Panc1 (cell line): ENCODE data around the gene C16orf89. TPM values are rescaled to one million over a fixed set of nuclear protein-coding genes. Genes with fewer than 3 reads are reported as not detected.

Experiments
- ATAC-seq: fragments of 200-7000 bp; cut with Tn5 transposase; 2 replicates; pipeline ENCODE4 v1.9.1; 2020; ENCODE audit warnings: mild to moderate bottlenecking, moderate library complexity
- BruUV-seq: library from RNA; stranded (reverse); fragments of 400-500 nt; replicated peaks from 2 replicates; lab custom pipeline; 2021; lab: Mats Ljungman, UMichigan
- CTCF ChIA-PET: fragments of 300-600 bp; sonication (Branson Sonifier 250); formaldehyde crosslinking; loops from one replicate; lab custom pipeline; 2022; ENCODE audit warnings: antibody characterized with exemption; lab: Charles Lee
- POLR2A ChIA-PET: fragments of 300-600 bp; sonication (Branson Sonifier 250); formaldehyde crosslinking; loops from one replicate; lab custom pipeline; 2022; ENCODE audit warnings: antibody characterized with exemption; lab: Charles Lee
- DNase-seq: peaks from one replicate; pipeline ENCODE4 v3.0.0-alpha.2; 2010; ENCODE audit warnings: low read depth, low spot score
- H3K27ac ChIP-seq: 2 replicates; pipeline ENCODE4 v1.5.1; 2011; ENCODE audit warnings: mild to moderate bottlenecking, low read length, inconsistent platforms
- H3K27me3 ChIP-seq: fragments of 200-500 bp; sonication (Bioruptor generic); 2 replicates; pipeline ENCODE4 v1.6.0; 2014; ENCODE audit warnings: low read length, inconsistent platforms; ENCODE audit not compliant: control insufficient read depth, insufficient read depth
- H3K36me3 ChIP-seq: fragments of 200-500 bp; sonication (Bioruptor generic); 2 replicates; pipeline ENCODE4 v1.5.1; 2014; ENCODE audit warnings: inconsistent platforms, mild to moderate bottlenecking, low read length, moderate library complexity; ENCODE audit not compliant: control insufficient read depth, insufficient read depth
- H3K4me1 ChIP-seq: 2 replicates; pipeline ENCODE4 v1.5.1; 2011; ENCODE audit warnings: inconsistent platforms, mild to moderate bottlenecking, low read length, moderate library complexity; ENCODE audit not compliant: control insufficient read depth, insufficient read depth
- H3K4me3 ChIP-seq, 2 experiments: 2 replicates each; pipeline ENCODE4 v1.5.1; 2011 to 2012; ENCODE audit warnings: low read depth in 2 of 2, low read length in 2 of 2, mild to moderate bottlenecking in 2 of 2, inconsistent platforms in 1 of 2, moderate library complexity in 1 of 2
- H3K9me3 ChIP-seq: fragments of 200-500 bp; sonication (Bioruptor generic); 2 replicates; pipeline ENCODE4 v1.5.1; 2014; ENCODE audit warnings: low read depth, mild to moderate bottlenecking, inconsistent platforms, low read length, moderate library complexity; ENCODE audit not compliant: control insufficient read depth, insufficient read depth
- CTCF ChIP-seq: fragments of 450-650 bp; IDR thresholded peaks from 2 replicates; pipeline ENCODE4 v1.5.1; 2017; ENCODE audit warnings: mild to moderate bottlenecking
- POLR2AphosphoS5 ChIP-seq: IDR thresholded peaks from 2 replicates; pipeline ENCODE4 v1.6.1; 2012; ENCODE audit warnings: mild to moderate bottlenecking, low read depth, low read length, moderate library complexity
- REST ChIP-seq, 2 experiments: IDR thresholded peaks; 2 replicates each; pipeline ENCODE4 v1.6.1; 2011 to 2012; ENCODE audit warnings: low read depth in 2 of 2, control low read depth in 1 of 2, low read length in 1 of 2, mild to moderate bottlenecking in 1 of 2, moderate library complexity in 1 of 2; ENCODE audit not compliant: insufficient read depth in 1 of 2
- SIN3A ChIP-seq: IDR thresholded peaks from 2 replicates; pipeline ENCODE4 v1.6.1; 2012; ENCODE audit warnings: low read depth, mild to moderate bottlenecking, low read length, moderate library complexity, borderline replicate concordance; ENCODE audit not compliant: insufficient read depth
- TCF7L2 ChIP-seq: IDR thresholded peaks from 2 replicates; pipeline ENCODE4 v1.6.1; 2011; ENCODE audit warnings: mild to moderate bottlenecking, low read depth, low read length, inconsistent platforms
- in situ Hi-C: cut with HindIII; loops from 2 replicates; pipeline ENCODE4 v1.10.0; 2016; ENCODE audit warnings: low sequenced_read_pairs, low pct_unique_long_range_greater_than_20kb
- intact Hi-C: fragments of 100-400 bp; cut with micrococcal nuclease; formaldehyde crosslinking; loops from one replicate; pipeline ENCODE4 v1.10.0; 2022; ENCODE audit not compliant: unreplicated experiment
- total RNA-seq: library from RNA; stranded (reverse); gene quantifications from one replicate; pipeline ENCODE4 v1.2.1, GENCODE V29; 2021; ENCODE audit not compliant: unreplicated experiment

Gene C16orf89
- total RNA-seq, 1 experiment from 2014 or later = not detected

GRCh38 chr16:5016967-5017677 is 48.6 kb downstream of the C16orf89 start:
- DNase-seq (no peak), ATAC-seq (no peak)
- Histone ChIP-seq H3K4me1 (no peaks in the 10 kb centered on the region), H3K4me3 (no peak overlapping the region), H3K27ac (no peak overlapping the region), H3K9me3 (no peaks in the 10 kb centered on the region), H3K27me3 (no peaks in the 10 kb centered on the region), H3K36me3 (no peaks in the 10 kb centered on the region)
- intact Hi-C loops (no loop called here), in situ Hi-C loops (no loop called here)
- POLR2A ChIA-PET = no interaction called here
- no peak for TF ChIP-seq CTCF
- no peak for TF ChIP-seq TCF7L2
- no peak for TF ChIP-seq REST (IDR thresholded peaks at IDR 0.05; ENCODE audit: insufficient read depth in 1 of 2, low read depth in 2 of 2, low read length in 1 of 2)
- TF ChIP-seq SIN3A = no peak
- no peak for TF ChIP-seq POLR2AphosphoS5
- CTCF ChIA-PET = no interaction called here
- no TSS peak for BruUV-seq

GRCh38 chr16:5015887-5016286 is 49.9 kb downstream of the C16orf89 start:
- ATAC-seq (no peak), DNase-seq (no peak)
- Histone ChIP-seq H3K36me3 (no peaks in the 10 kb centered on the region), H3K4me3 (no peak overlapping the region), H3K27me3 (no peaks in the 10 kb centered on the region), H3K4me1 (no peaks in the 10 kb centered on the region), H3K27ac (no peak overlapping the region), H3K9me3 (no peaks in the 10 kb centered on the region)
- TF ChIP-seq REST (IDR thresholded peaks at IDR 0.05; ENCODE audit: insufficient read depth in 1 of 2, low read depth in 2 of 2, low read length in 1 of 2) (no peak), TCF7L2 (no peak), POLR2AphosphoS5 (no peak), CTCF (no peak), SIN3A (no peak)
- ChIA-PET CTCF (no interaction called here), POLR2A (no interaction called here)
- in situ Hi-C loops = no loop called here
- intact Hi-C loops = no loop called here
- BruUV-seq = no TSS peak
